Tibial nerve (tissue), 4 donors: ENCODE data around the gene OPCML. TPM values are rescaled to one million over a fixed set of nuclear protein-coding genes. Genes with fewer than 3 reads are reported as not detected.

Experiments
- DNase-seq, 2 donors: peaks; one replicate each; pipeline ENCODE4 v3.0.0-alpha.2; 2019; ENCODE audit warnings: low spot score in 2 of 2
- H3K27ac ChIP-seq, 4 donors: fragments of 200-600 bp; sonication (generic) in 3 of 4; one replicate each; pipeline ENCODE4 v1.5.1; 2017 to 2019; ENCODE audit warnings: mild to moderate bottlenecking in 1 of 4
- H3K27me3 ChIP-seq, 2 donors: fragments of 200-600 bp; sonication (generic) in 1 of 2; one replicate each; pipeline versions ENCODE4 v1.5.1 to v1.6.0; 2017 to 2019
- H3K36me3 ChIP-seq, 3 donors: fragments of 200-600 bp; sonication (generic); one replicate each; pipeline ENCODE4 v1.5.1; 2018 to 2019
- H3K4me1 ChIP-seq, 4 donors: fragments of 200-600 bp; sonication (generic) in 3 of 4; one replicate each; pipeline ENCODE4 v1.5.1; 2017 to 2019
- H3K4me3 ChIP-seq, 4 donors: fragments of 200-600 bp; sonication (generic) in 3 of 4; one replicate each; pipeline ENCODE4 v1.5.1; 2017 to 2019; ENCODE audit warnings: mild to moderate bottlenecking in 1 of 4, moderate library complexity in 1 of 4
- H3K9me3 ChIP-seq, 4 donors: fragments of 200-600 bp; sonication (generic) in 3 of 4; one replicate each; pipeline ENCODE4 v1.5.1; 2017 to 2019
- EP300 ChIP-seq, 2 donors: sonication (generic); formaldehyde crosslinking; IDR thresholded peaks; one replicate each; pipeline ENCODE4 v1.6.1; 2017; ENCODE audit warnings: antibody characterized with exemption in 2 of 2, mild to moderate bottlenecking in 1 of 2
- POLR2A ChIP-seq, 2 donors: fragments of 450-650 bp; IDR thresholded peaks; one replicate each; pipeline ENCODE4 v1.6.1; 2017; ENCODE audit warnings: antibody characterized with exemption in 2 of 2, mild to moderate bottlenecking in 2 of 2, moderate library complexity in 2 of 2
- WGBS, 2 donors: methylation state at CpG; one replicate each; pipeline ENCODE4 v1.1.5; 2018; 5-methylcytosine and 5-hydroxymethylcytosine counted together
- total RNA-seq, 4 donors: library from RNA; depleted of rRNA; stranded (reverse); fragments of >200 nt; gene quantifications; one replicate each; pipeline ENCODE4 v1.1.0, GENCODE V29; 2016
- TF ChIP-seq, protein P1 (sequence below), 5 experiments: fragments of 200-600 bp in 3 of 5; fragments of 450-650 bp in 2 of 5; sonication (generic) in 3 of 5; IDR thresholded peaks; one replicate each; pipeline ENCODE4 v1.5.1; 2016 to 2019; ENCODE audit warnings: antibody characterized with exemption in 5 of 5, mild to moderate bottlenecking in 3 of 5, moderate library complexity in 2 of 5

OPCML gene
- total RNA-seq, 4 donors from 2014 or later = 1.0 to 10.8 (median 1.9) TPM

DNA sequence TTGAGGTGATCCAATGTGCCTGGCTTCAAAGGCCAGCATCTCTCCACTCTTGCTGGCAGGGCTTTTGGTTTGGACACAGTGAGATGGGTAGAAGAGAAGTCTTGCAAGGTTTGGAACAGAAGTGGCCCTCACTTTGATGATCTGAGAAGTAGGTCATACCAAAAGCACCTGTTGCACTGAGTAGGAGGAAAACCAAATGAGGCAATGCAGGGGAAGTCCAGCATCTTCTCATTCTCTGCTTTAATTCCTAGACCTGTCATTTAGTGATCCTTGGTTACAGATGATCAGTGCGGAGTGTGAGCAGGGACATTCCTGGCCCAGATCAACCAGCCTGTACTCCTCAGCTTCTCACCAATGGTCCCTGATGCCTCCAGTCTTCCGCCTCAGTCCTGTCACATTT, 990.5 kb downstream of the OPCML start:
- Histone ChIP-seq H3K27ac (no peak overlapping the region), H3K36me3 (no peaks in the 10 kb centered on the region), H3K4me3 (no peak overlapping the region), H3K27me3 (no peaks in the 10 kb centered on the region), H3K4me1 (no peaks in the 10 kb centered on the region), H3K9me3 (no peaks in the 10 kb centered on the region)
- no peak for DNase-seq
- WGBS, 2 donors = 94 to 95% methylated on average over 2 of the region's 2 CpGs
- TF ChIP-seq POLR2A (IDR thresholded peaks at IDR 0.05) = no peak
- TF ChIP-seq EP300 (IDR thresholded peaks at IDR 0.05) = no peak
- TF ChIP-seq, protein P1, sequence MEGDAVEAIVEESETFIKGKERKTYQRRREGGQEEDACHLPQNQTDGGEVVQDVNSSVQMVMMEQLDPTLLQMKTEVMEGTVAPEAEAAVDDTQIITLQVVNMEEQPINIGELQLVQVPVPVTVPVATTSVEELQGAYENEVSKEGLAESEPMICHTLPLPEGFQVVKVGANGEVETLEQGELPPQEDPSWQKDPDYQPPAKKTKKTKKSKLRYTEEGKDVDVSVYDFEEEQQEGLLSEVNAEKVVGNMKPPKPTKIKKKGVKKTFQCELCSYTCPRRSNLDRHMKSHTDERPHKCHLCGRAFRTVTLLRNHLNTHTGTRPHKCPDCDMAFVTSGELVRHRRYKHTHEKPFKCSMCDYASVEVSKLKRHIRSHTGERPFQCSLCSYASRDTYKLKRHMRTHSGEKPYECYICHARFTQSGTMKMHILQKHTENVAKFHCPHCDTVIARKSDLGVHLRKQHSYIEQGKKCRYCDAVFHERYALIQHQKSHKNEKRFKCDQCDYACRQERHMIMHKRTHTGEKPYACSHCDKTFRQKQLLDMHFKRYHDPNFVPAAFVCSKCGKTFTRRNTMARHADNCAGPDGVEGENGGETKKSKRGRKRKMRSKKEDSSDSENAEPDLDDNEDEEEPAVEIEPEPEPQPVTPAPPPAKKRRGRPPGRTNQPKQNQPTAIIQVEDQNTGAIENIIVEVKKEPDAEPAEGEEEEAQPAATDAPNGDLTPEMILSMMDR (IDR thresholded peaks at IDR 0.05) = no peak

DNA sequence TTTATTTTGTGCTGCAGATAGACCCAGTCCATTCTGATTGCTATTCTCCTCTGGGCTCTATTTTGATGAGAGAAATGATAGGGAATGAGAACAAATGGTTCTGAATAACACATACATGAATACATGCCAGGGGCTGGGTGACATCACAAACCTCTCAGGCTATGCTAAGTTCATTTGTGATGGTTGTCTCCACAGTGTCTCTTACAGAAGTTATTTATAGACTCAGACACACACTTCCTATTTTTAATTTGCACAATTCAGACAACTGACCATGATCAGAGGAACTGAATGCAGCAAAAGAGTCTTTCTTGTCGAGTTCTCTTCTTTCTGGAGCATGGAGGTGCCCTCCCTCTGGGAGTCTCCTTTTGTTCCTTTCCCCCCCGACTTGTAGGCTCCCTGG, 991.7 kb downstream of the OPCML start:
- 15 to 20% methylated on average over 2 of the region's 2 CpGs for WGBS, 2 donors
- Histone ChIP-seq H3K36me3 (no peaks in the 10 kb centered on the region), H3K4me3 (no peak overlapping the region), H3K27me3 (no peaks in the 10 kb centered on the region), H3K4me1 (no peaks in the 10 kb centered on the region), H3K9me3 (no peaks in the 10 kb centered on the region), H3K27ac (no peak overlapping the region)
- DNase-seq = no peak
- no peak for TF ChIP-seq POLR2A (IDR thresholded peaks at IDR 0.05)
- TF ChIP-seq, protein P1 (IDR thresholded peaks at IDR 0.05) = no peak
- TF ChIP-seq EP300 (IDR thresholded peaks at IDR 0.05) = no peak

DNA sequence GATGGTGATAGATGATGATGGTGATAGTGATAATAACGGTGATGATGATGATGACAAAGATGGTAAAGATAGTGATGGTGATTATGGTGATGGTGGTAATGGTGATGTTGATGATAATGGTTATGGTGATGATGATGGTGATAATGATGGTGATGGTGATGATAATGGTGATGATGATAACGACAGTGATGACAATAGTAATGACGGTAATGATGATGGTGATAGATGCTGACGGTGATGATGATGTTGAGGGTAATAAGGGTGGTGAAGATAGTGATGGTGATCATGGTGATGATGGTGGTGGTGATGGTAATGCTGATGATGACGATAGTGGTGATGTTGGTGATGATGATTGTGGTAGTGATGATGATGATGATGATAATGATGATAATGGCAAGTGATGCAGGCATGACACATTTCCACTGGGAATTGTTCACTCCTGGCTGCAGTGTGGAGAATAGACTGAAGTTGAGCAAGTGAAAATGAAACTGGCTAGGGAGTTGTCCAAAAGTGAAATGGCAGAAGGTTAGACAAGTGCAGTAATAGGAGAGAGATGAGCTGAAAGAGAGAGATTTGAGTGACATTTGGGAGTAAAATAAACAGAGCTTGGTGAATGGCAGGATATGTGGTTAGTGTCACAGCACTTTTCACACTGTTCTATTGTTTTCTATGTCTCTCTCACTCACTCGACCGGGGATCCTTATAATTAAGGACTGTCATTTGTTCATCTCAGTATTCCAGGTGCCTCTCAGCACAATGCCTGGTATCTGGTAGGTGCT, 992.5 kb downstream of the OPCML start:
- H3K27ac ChIP-seq = no peak overlapping the region
- no peak for DNase-seq
- no peaks in the 10 kb centered on the region for H3K36me3 ChIP-seq
- H3K4me3 ChIP-seq = no peak overlapping the region
- no peaks in the 10 kb centered on the region for H3K4me1 ChIP-seq
- no peaks in the 10 kb centered on the region for H3K27me3 ChIP-seq
- H3K9me3 ChIP-seq = no peaks in the 10 kb centered on the region
- 84 to 87% methylated on average over 7 of the region's 7 CpGs for WGBS, 2 donors
- TF ChIP-seq, protein P1 (IDR thresholded peaks at IDR 0.05) = no peak
- no peak for TF ChIP-seq POLR2A (IDR thresholded peaks at IDR 0.05)

DNA sequence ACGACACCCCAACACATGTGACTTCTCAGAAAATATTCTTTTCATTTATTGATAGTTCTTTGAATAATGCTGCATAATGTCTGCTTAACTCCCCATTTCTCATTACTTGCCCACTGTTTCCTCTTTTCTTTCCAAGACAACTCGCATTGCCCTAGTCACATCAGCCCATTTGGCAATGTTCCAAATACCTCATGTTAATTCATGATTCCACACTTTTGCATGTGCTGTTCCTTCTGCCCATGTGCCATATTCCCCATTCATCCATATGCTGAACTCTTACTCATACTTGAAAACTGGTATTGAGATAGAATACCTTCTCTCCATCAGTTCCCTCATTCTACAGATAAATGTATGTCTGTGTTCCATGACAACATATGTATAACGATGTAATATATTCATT, 993.7 kb downstream of the OPCML start:
- no peaks in the 10 kb centered on the region for H3K9me3 ChIP-seq
- TF ChIP-seq, protein P1 (IDR thresholded peaks at IDR 0.05) = no peak
- TF ChIP-seq EP300 (IDR thresholded peaks at IDR 0.05) (no peak), POLR2A (IDR thresholded peaks at IDR 0.05) (no peak)

DNA sequence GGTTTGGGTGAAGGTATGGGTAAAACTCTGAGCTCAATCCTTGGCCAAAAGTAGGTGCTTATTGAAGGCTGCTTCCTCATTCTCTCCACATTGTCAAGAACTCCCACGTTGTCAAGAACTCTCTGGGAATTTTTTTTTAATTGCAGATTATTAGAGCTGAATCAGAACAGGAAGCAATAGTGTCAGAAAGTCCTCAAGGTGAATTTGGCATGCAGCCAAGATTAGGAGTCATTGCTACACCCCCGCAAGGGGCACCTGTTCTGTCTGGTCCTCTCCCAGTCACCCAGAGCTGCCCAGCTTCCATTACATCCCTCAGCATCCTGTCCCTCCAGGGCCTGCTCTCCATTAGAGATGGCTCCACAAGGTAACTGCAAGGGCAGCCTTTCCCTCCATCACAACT, 996.5 kb downstream of the OPCML start:
- TF ChIP-seq EP300 (IDR thresholded peaks at IDR 0.05) (no peak), POLR2A (IDR thresholded peaks at IDR 0.05) (no peak)
- TF ChIP-seq, protein P1 (IDR thresholded peaks at IDR 0.05) = no peak
- WGBS, 2 donors = 35 to 59% methylated on average over 2 of the region's 2 CpGs
- no peaks in the 10 kb centered on the region for H3K9me3 ChIP-seq

More for the DNA sequence above, 993.7 kb downstream of the OPCML start:
- Histone ChIP-seq H3K36me3 (no peaks in the 10 kb centered on the region), H3K4me3 (no peak overlapping the region), H3K4me1 (no peaks in the 10 kb centered on the region), H3K27me3 (no peaks in the 10 kb centered on the region), H3K27ac (no peak overlapping the region)
- 84 to 89% methylated on average over 3 of the region's 3 CpGs for WGBS, 2 donors
- no peak for DNase-seq

More for the DNA sequence above, 996.5 kb downstream of the OPCML start:
- Histone ChIP-seq H3K27me3 (no peaks in the 10 kb centered on the region), H3K36me3 (no peaks in the 10 kb centered on the region), H3K27ac (no peak overlapping the region), H3K4me3 (no peak overlapping the region), H3K4me1 (no peaks in the 10 kb centered on the region)
- DNase-seq = no peak
